HG03108 (cell line): ENCODE measurements around the gene ZNF580.

Experiments
- ATAC-seq: cut with Tn5 transposase; IDR thresholded peaks from one replicate; pipeline ENCODE4 v1.9.1; 2021; ENCODE audit warnings: moderate library complexity; ENCODE audit not compliant: unreplicated experiment

Gene ZNF580

DNA sequence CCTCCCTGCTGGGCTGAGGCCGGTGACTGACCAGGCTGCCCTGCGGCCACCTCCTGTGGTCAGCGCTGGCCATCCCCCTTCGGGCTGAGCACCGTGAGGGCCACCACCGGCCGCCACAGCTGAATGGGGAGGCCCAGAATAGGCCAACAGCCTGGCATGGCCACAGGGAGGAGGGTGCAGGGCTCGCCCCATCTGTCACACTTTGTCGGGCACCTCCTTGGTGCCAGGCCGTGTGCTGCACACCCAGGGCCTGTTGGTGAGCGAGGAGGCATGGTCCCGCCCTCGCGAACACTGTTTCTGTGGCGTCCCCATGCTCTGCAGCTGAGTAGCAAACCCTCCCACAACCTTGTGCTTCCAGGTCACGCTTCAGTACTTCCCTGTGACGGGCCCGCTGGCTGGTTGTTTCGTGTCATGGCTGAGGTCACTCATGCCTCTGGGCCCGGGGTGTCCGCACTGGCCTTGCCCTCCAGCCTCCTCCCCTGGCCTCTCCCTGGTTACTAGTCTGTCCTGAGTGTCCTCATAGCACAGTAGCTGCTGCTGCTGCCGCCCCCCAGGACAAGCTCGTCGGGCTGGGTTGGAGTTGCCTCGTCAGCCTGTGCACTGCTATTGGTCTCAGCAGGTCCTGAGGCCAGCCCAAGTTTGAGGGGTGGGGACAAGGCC lies 49.4 kb downstream of the ZNF580 start:
- no peak for ATAC-seq

GRCh38 chr19:55690769-55691545 lies 50.2 kb downstream of the ZNF580 start:
- no peak for ATAC-seq

DNA sequence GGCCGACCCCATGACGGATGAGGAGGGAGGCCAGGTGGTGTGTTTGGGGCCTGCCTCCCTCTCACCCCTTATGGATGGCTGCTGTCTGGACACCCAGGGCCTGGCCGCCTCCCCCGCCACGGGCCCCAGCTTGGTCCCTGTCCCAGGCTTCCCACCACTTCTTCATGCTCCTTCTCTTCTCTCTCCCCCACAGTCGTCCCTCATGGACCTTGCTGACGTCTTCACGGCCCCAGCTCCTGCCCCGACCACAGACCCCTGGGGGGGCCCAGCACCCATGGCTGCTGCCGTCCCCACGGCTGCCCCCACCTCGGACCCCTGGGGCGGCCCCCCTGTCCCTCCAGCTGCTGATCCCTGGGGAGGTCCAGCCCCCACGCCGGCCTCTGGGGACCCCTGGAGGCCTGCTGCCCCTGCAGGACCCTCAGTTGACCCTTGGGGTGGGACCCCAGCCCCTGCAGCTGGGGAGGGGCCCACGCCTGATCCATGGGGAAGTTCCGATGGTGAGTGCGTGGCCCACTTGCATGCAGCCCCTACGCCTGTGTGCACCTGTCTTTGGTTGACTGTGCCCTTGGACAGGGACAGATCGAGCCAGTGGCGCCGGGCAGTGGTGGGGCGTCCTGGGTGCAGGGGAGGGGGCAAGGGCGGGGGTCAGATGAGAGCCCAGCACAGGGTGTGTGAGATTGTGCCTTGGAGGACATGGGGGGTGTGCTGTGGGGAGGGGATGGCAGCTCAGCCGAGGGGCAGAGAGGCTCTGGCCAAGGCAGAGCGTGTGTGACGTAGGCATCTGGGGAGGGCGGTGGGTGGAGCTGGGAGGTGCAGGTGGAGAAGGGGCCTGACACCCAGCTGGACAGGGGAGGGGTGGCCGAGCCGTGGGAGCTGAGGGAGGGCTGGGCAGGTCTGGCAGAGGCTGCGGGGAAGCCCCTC lies 51.0 kb downstream of the ZNF580 start:
- no peak for ATAC-seq

DNA sequence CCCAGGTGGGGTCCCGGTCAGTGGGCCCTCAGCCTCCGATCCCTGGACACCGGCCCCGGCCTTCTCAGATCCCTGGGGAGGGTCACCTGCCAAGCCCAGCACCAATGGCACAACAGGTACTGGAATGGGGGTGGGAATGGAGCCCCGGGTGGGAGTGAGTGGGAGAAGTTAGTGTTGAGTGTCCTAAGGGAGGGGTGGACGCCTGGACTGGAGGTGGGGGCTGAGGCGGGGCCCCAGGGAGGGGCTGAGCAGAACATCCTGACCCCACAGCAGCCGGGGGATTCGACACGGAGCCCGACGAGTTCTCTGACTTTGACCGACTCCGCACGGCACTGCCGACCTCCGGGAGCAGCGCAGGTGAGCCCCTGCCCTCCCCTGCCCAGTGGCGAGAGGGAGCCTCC lies 51.9 kb downstream of the ZNF580 start:
- no peak for ATAC-seq
